Sciatic nerve (tissue), 2 donors: ENCODE data around the gene A4GNT. TPM values are rescaled to one million over a fixed set of nuclear protein-coding genes. Genes with fewer than 3 reads are reported as not detected.
"Not testable (repeated sequence)": the region's sequence is repeated elsewhere in the genome, so short reads cannot be mapped to it uniquely, and the experiment has no call there.

Experiments
- ATAC-seq: fragments of 200-7000 bp; cut with Tn5 transposase; one replicate; pipeline ENCODE4 v1.9.1; 2020; ENCODE audit warnings: mild to moderate bottlenecking, moderate library complexity
- DNase-seq: peaks from one replicate; pipeline ENCODE4 v3.0.0-alpha.2; 2020; ENCODE audit warnings: low spot score
- intact Hi-C: fragments of 100-400 bp; cut with DNase I; formaldehyde crosslinking; loops from one replicate; pipeline ENCODE4 v1.14.2; 2022
- total RNA-seq: library from RNA; stranded (reverse); fragmentation: NEBNext Ultra II Directional; extraction: Animal tissue kit (Norgen Biotek cat#: 25700); gene quantifications from one replicate; pipeline ENCODE4 v1.2.1, GENCODE V29; 2021
- donor health status: DM: no; HTN: no; CAD: no.
- donor health status: DM: no; HTN: no; CAD: no.

A4GNT gene
- total RNA-seq, result not detected

GRCh38 chr3:138132239-138132638 is at the start of gene A4GNT:
A4GNT (minus strand) TSS chr3:138132390; CDS start chr3:138131256, 1,134 bp downstream.
- ATAC-seq, result no peak
- DNase-seq, result no peak

GRCh38 chr3:138180375-138181029 is 48.3 kb upstream of the A4GNT start:
- intact Hi-C loops, result no loop called here
- DNase-seq (no peak), ATAC-seq (no peak)

More at GRCh38 chr3:138132239-138132638, at the start of gene A4GNT:
- intact Hi-C loops, result no loop called here

- intact Hi-C loops, result no loop called here
- ATAC-seq, result peak; percentile 98
- peak; percentile 85 for DNase-seq
These were observed 42.4 kb upstream of the A4GNT start, which contains the start of gene DBR1 for GRCh38 chr3:138174421-138175131. DBR1 (minus strand) TSS chr3:138174921; CDS start chr3:138174795, 126 bp downstream.

- intact Hi-C loops, result no loop called here
- no peak for DNase-seq
- peak; percentile 5 for ATAC-seq
These were observed 41.7 kb upstream of the A4GNT start for GRCh38 chr3:138173769-138174420.

- DNase-seq (no peak), ATAC-seq (no peak)
- intact Hi-C loops, result no loop called here
These were observed 40.4 kb upstream of the A4GNT start for GRCh38 chr3:138172625-138173024.

- ATAC-seq, result no peak
- no peak for DNase-seq
- intact Hi-C loops, result no loop called here
These were observed 32.9 kb upstream of the A4GNT start for GRCh38 chr3:138165061-138165460.

- intact Hi-C loops, result no loop called here
- DNase-seq (no peak), ATAC-seq (no peak)
These were observed 25.6 kb upstream of the A4GNT start for GRCh38 chr3:138157743-138158142.

GRCh38 chr3:138154534-138154933 is 22.3 kb upstream of the A4GNT start:
- ATAC-seq (no peak), DNase-seq (no peak)
- intact Hi-C loops, result no loop called here

- DNase-seq (no peak), ATAC-seq (no peak)
- intact Hi-C loops, result no loop called here
These were observed 16.3 kb upstream of the A4GNT start for GRCh38 chr3:138148503-138148902.

- DNase-seq, ATAC-seq, intact Hi-C loops: not testable (repeated sequence)
These were observed 10.0 kb upstream of the A4GNT start for GRCh38 chr3:138142181-138142580.

- no peak for ATAC-seq
- no peak for DNase-seq
- intact Hi-C loops, result no loop called here
These were observed 8.8 kb upstream of the A4GNT start for GRCh38 chr3:138140940-138141339.

GRCh38 chr3:138139691-138140090 is 7.5 kb upstream of the A4GNT start:
- intact Hi-C loops, result no loop called here
- DNase-seq (no peak), ATAC-seq (no peak)

GRCh38 chr3:138137861-138138260 is 5.7 kb upstream of the A4GNT start:
- ATAC-seq (no peak), DNase-seq (no peak)
- intact Hi-C loops, result no loop called here

GRCh38 chr3:138136201-138136600 is 4.0 kb upstream of the A4GNT start:
- ATAC-seq (peak; percentile 59), DNase-seq (no peak)
- intact Hi-C loops, result no loop called here

- intact Hi-C loops, result no loop called here
- ATAC-seq, result no peak
- no peak for DNase-seq
These were observed 3.6 kb upstream of the A4GNT start for GRCh38 chr3:138135833-138136194.

- no peak for DNase-seq
- ATAC-seq, result peak; percentile 60
- intact Hi-C loops, result no loop called here
These were observed 3.1 kb upstream of the A4GNT start for GRCh38 chr3:138135146-138135832.

GRCh38 chr3:138127636-138128365 is 4.4 kb downstream of the A4GNT start:
- DNase-seq, result no peak
- no peak for ATAC-seq
- intact Hi-C loops, result no loop called here

- intact Hi-C loops, result no loop called here
- DNase-seq, result no peak
- peak; percentile 80 for ATAC-seq
These were observed 6.5 kb downstream of the A4GNT start for GRCh38 chr3:138125548-138126221.
